Femur (tissue), 1 donor: ENCODE measurements around the gene BLOC1S3.

Source experiments
- DNase-seq: peaks from one replicate; pipeline ENCODE4 v3.0.0-alpha.2; 2017

BLOC1S3 gene

GRCh38 chr19:45146741-45147205 lies 31.8 kb upstream of the BLOC1S3 start:
- no peak for DNase-seq

GRCh38 chr19:45147835-45148676 lies 30.5 kb upstream of the BLOC1S3 start:
- DNase-seq: no peak

GRCh38 chr19:45149129-45149528 lies 29.5 kb upstream of the BLOC1S3 start:
- no peak for DNase-seq

GRCh38 chr19:45150180-45150579 lies 28.4 kb upstream of the BLOC1S3 start:
- no peak for DNase-seq

- no peak for DNase-seq
These were observed 27.8 kb upstream of the BLOC1S3 start for GRCh38 chr19:45150751-45151281.

GRCh38 chr19:45151320-45151719 lies 27.3 kb upstream of the BLOC1S3 start:
- DNase-seq: no peak

GRCh38 chr19:45151821-45152503 lies 26.6 kb upstream of the BLOC1S3 start:
- no peak for DNase-seq

GRCh38 chr19:45152504-45153338 lies 25.9 kb upstream of the BLOC1S3 start:
- DNase-seq: peak; percentile 65

- peak; percentile 68 for DNase-seq
These were observed 25.1 kb upstream of the BLOC1S3 start for GRCh38 chr19:45153339-45154063.

GRCh38 chr19:45154064-45154827 lies 24.3 kb upstream of the BLOC1S3 start:
- no peak for DNase-seq

- DNase-seq: no peak
These were observed 22.5 kb upstream of the BLOC1S3 start for GRCh38 chr19:45156011-45156630.

- no peak for DNase-seq
These were observed 21.8 kb upstream of the BLOC1S3 start for GRCh38 chr19:45156751-45157150.

- DNase-seq: no peak
These were observed 19.9 kb upstream of the BLOC1S3 start for GRCh38 chr19:45158503-45159209.

GRCh38 chr19:45159210-45159970 lies 19.2 kb upstream of the BLOC1S3 start:
- DNase-seq: no peak

- DNase-seq: no peak
These were observed 18.6 kb upstream of the BLOC1S3 start for GRCh38 chr19:45159971-45160324.

GRCh38 chr19:45160870-45161737 lies 17.5 kb upstream of the BLOC1S3 start, which contains the start of gene NKPD1:
Gene NKPD1, minus strand, starts transcription at chr19:45160982. Its CDS starts 832 bp downstream, at chr19:45160150.
- DNase-seq: no peak

GRCh38 chr19:45161738-45162607 lies 16.6 kb upstream of the BLOC1S3 start:
- DNase-seq: peak; percentile 56
